Vagina (tissue), 2 donors: ENCODE measurements around the gene GABRP.

Experiments used
- POLR2AphosphoS5 ChIP-seq, 2 donors: sonication (generic); formaldehyde crosslinking; IDR thresholded peaks; one replicate each; pipeline ENCODE4 v1.9.0; 2017; ENCODE audit warnings: antibody characterized with exemption in 2 of 2, mild to moderate bottlenecking in 2 of 2, low read depth in 1 of 2; ENCODE audit not compliant: insufficient read depth in 1 of 2
- TF ChIP-seq, protein P1 (sequence below), 3 experiments: fragments of 450-650 bp in 2 of 3; fragments of 200-600 bp in 1 of 3; sonication (generic) in 1 of 3; IDR thresholded peaks; one replicate each; pipeline ENCODE4 v1.5.1; 2017 to 2019; ENCODE audit warnings: antibody characterized with exemption in 3 of 3, mild to moderate bottlenecking in 2 of 3, moderate library complexity in 2 of 3

GRCh38 chr5:170745481-170746071, 37.9 kb upstream of the GABRP start:
- TF ChIP-seq, protein P1, sequence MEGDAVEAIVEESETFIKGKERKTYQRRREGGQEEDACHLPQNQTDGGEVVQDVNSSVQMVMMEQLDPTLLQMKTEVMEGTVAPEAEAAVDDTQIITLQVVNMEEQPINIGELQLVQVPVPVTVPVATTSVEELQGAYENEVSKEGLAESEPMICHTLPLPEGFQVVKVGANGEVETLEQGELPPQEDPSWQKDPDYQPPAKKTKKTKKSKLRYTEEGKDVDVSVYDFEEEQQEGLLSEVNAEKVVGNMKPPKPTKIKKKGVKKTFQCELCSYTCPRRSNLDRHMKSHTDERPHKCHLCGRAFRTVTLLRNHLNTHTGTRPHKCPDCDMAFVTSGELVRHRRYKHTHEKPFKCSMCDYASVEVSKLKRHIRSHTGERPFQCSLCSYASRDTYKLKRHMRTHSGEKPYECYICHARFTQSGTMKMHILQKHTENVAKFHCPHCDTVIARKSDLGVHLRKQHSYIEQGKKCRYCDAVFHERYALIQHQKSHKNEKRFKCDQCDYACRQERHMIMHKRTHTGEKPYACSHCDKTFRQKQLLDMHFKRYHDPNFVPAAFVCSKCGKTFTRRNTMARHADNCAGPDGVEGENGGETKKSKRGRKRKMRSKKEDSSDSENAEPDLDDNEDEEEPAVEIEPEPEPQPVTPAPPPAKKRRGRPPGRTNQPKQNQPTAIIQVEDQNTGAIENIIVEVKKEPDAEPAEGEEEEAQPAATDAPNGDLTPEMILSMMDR (IDR thresholded peaks at IDR 0.05) = no peak
- no peak for TF ChIP-seq POLR2AphosphoS5 (IDR thresholded peaks at IDR 0.05; ENCODE audit: insufficient read depth in 1 of 2, low read depth in 1 of 2)
